Hematopoietic multipotent progenitor cell (in vitro differentiated cells): ENCODE data around the gene MB. TPM values are rescaled to one million over a fixed set of nuclear protein-coding genes. Genes with fewer than 3 reads are reported as not detected.
A peak's percentile ranks its signal among the peaks of the same experiment; 100 is the strongest.
"Not testable (repeated sequence)": the region's sequence is repeated elsewhere in the genome, so short reads cannot be mapped to it uniquely, and the experiment has no call there.

Experiments
- DNase-seq, 3 donors: peaks; one replicate each; pipeline ENCODE4 v3.0.0-alpha.2; 2011 to 2015; ENCODE audit warnings: low read depth in 2 of 3, low spot score in 2 of 3
- total RNA-seq: library from RNA; depleted of rRNA; stranded (reverse); fragments of >200 nt; gene quantifications from one replicate; pipeline ENCODE4 v1.2.3, GENCODE V29; 2012

The MB gene
- total RNA-seq, 1 donor: not detected

DNA sequence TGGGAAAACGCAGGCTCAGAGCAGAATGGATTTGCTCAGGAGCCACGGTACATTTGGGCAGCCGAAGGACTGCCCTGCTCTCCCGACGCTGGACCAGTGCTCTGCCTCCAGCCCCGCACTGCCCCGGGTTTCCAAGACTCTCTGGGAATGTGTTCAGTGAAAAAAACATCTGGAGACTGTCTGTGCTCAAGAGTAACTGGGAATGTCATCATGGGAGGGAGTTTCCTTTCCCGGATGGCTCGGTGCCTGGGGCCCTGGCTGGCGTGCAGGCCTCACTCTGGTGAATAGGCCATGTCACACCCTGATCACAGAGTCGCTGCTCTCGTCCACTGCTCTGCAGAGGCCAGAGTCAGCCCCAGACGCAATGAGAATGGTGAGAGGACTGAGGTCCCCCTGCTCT is 21.3 kb upstream of the MB start:
- DNase-seq: no peak

DNA sequence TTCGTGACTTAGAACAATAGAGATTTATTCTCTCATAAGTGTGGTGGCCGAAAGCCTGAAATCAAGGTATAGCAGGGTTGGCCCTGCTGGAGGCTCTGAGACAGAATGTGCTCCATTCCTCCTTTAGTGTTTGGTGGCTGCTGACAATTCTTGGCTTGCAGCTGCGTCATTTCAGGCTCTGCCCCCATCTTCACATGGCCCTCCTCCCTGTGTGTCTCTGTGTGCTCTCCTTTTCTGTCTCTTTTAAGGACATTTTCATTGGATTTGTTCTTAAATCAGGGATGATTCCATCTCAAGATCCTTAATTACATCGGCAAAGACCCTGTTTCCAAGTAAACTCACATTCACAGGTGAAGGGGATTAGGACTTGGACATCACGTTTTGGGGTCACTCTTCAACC is 20.9 kb upstream of the MB start:
- no peak for DNase-seq

DNA sequence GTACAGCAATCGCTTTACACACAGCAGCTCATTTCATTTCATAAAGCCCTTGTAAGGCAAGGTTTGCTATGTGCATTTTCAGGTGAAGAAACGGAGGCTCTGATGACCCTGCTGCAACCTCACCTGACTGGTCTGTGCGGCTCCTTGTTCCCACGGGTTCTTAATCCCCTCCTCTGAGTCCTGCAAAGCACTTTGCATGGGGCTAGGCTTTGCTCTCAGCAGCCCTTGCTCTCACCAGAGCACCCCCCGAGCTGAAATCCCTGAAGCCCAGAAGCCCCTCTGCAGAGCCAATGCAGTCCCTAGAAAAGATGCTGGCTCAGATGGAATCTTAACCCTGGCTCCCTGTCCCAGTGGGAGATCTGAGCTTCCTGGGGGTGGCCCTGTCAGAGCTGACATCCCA is 20.1 kb upstream of the MB start:
- no peak for DNase-seq

DNA sequence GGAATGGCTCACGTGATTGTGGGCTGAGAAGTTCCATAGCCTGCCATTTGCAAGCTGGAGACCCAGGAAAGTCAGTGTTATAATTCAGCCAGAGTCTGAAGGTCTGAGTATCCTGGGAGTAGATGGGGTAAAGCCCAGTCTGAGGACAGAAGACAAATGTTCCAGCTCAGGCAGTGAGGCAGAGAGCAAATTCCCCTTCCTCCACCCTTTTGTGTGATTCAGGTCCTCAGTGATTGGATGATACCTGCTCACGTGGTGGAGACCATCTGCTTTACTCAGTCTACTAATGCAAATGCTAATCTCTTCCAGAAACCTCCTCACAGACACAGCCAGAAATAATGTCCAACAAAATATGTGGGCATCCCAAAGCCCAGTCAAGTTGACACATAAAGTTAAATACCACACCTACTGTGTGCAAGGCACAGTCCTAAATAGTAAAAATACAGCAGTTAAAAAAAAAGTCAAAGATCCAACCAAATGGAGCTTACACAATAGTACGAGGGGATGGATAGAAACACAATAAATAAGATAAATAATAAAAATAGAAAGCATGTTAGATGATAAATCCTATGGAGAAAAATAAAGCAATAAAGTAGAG is 17.9 kb upstream of the MB start:
- no peak for DNase-seq

DNA sequence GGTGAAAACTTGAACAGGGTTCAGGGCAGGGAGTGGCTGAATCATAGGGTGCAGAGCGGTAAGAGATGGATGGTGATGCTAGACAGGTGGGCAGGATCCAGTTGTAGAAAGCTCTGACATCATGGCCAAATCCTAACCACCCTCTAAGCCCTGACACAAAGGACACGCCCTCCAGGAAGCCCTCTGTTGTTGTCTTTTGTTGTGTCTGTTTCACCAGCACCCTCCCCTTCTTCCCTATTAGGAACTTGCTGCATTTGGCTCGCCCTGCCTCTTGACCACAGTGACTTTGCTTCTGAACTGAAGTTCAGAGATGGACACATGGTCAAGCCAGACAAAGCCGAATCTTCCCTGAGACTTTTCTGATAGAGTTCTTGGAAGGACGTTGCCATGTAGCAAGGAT is 16.9 kb upstream of the MB start:
- no peak for DNase-seq

DNA sequence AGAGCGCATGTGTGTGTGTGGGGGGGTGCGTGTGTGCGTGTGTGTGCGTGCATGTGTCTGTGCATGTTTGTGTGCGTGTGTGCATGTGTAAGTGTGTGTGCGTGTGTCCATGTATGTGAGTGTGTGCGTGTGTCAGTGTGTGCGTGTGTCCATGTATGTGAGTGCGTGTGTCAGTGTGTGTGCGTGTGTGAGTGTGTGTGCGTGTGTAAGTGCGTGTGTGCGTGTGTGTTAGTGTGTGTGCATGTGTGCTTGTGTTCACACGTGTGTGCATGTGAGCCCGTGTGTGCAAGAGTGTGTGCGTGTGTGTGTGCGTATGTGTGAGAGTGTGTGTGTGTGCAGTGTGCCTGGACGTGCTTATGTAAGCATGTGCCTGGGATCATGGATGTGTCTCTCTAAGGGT is 16.4 kb upstream of the MB start:
- no peak for DNase-seq

DNA sequence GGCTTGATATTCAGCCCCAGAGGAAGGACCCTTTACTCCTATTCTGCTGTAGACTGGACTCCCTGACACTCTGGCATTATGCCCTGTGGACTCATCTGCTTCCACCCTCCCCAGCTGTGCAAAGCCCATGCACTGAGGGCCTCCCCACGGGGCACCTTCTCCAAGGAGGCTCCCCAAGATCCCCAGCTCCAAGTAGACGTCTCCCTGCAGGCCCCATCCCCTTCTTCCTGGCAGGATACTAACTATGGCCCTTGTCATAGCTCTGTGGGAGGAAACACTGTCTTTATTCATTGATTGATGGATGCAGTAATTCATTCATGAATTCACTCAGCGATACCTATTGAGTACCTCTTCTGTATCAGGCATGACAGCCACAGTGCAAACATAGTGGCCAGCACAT is 15.8 kb upstream of the MB start:
- no peak for DNase-seq

DNA sequence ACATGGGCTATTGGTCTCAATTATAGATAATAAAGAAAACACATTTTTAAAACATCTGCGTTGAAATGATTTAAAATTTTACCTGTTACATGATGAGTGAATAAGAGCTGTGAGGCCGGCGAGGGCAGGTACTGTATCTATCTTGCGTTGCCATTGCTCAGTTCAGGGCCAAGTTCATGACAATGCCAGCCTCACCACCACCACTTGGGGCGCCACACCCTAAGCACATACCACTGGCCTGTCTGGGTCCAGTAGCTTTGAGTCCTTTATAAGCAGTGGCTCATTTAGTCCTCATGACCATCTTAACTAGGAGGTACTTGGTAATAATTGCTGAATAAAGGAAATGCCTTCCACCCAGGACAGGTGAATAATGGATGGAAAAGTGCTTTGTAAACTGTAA is 14.5 kb upstream of the MB start:
- peak in 2 of 3 donors; percentile 59 to 68 for DNase-seq

DNA sequence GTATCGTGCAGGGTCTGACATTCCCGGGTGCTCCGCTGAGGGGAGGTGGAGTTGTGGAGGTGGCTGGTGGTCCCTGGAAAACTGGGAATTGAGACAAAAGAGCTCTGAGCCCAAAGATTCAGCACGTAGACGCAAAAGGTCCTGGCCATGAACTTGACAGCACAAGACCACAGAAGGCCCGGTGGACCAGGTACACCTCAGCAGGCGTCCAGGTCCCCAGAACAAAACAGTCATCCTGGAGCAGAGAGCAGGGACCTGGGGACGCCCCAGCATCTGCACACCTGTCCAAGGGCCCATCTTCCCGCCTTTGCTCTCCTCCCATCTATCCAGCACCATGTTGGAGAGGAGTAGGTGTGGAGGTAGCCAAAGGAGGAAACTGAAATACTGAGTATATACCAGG is 13.8 kb upstream of the MB start:
- DNase-seq: no peak

DNA sequence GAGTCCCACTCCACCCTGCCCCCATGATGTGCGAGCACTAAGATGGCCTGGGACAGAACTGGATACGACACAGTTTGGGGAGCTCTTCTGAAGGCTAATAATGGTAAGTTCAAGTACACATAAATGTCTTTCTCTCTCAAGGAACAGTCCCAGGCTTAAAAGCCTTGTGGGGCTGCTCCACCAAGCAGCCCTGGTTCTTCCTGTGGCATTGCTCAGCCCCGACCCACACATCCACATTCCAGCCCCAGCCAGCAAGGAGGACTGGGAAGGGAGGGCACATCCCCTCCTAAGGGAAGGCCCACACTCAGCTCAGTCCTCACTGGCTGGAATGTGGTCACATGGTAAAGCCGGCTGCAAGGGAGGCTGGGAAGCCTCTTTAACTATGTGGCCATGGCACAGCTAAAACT is 13.3 kb upstream of the MB start:
- DNase-seq: no peak

DNA sequence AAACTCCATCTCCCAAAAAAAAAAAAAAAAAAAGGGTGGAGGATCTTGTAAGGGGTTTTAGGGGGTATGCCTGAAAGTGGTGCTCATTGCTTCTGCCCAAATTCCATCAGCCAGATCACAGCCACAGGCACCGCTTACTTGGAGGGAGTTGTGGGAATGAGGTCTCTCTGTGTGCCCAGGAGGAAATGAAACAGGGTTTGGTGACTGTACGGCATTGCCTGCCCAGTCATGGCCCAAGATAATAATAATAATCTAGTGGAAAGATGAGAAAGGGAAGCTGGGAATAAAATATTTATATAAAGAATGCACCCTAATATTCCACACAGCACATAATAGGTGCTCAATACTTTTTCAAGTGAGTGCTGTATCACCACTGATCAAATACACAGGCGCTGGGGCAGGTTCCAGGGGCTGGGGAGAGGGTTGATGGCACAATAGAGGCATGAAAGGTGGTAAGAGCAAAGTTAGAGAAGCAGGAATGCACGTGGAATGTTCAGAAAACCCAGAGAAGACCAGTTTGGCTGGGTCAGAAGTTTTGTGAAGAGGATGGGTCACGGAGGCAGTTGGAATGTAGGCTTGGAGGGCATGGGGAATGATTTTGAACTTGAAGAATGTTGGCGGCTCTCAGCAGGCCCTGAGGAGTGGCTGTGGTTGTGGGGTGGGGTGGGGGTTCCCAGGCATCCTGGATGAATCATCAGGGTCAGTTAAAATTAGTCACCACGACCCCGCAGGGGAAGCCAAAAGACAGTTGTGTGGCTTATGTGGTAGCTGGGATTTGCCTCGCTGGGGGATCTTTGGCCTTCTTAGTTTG is 12.5 kb upstream of the MB start:
- DNase-seq: peak in 2 of 3 donors; percentile 86 to 88

DNA sequence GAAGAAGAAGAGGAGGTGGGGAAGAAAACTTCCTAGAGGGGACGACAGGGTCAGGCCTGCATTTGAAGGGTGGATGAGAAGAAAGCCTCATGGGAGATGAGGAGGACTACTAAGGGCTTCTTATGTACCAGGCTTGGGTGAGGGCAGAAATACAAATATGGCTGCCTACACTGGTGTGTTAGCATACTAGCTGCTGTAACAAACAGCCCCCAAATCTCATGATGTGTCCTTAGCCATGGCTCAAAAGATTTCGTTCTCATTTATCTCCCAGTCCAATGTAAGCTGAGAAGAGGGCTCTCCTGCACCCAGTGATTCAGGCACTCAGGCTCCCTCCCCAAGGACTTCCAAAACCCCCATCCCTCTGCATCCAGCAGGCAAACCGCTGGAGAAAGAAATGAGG is 11.6 kb upstream of the MB start:
- no peak for DNase-seq

DNA sequence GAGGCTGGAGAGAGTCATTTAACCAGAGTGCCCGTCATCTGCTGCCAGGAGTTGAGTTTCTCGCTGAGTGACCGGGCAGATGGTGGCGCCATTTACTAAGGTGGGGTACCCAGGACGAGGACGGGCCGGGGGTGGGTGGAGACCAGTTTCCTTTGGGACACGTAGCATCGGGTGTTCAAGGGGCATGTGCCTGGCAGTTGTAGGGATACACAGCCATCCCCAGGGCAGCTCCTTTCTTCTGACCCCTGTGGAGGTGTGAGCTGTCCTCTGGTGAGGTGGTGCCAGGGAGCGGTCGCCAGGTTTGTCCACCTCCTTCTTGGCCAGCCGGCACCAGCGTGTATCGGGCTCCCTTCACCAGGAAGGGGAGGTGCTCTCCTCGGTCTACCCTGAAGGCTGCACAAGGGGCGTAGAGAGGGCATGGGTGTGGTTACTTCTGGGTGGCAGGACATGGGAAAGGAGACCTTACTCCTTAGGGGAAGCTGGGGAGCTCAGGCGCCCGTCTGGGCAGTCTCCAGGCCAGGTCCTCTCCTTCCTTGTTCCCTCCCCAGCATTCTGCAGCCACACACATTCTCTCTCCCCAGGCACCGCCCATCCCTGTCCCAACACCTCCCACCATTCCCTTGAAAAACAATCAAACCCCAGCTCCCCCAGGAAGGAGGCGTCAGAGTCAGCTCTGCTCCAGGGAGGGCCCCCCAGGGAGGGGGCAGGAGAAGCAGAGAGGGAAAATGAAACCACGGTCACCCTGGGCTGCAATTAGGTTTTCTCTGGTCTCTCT is 10.3 kb upstream of the MB start:
- peak; percentile 24 to 68 (median 67) for DNase-seq

DNA sequence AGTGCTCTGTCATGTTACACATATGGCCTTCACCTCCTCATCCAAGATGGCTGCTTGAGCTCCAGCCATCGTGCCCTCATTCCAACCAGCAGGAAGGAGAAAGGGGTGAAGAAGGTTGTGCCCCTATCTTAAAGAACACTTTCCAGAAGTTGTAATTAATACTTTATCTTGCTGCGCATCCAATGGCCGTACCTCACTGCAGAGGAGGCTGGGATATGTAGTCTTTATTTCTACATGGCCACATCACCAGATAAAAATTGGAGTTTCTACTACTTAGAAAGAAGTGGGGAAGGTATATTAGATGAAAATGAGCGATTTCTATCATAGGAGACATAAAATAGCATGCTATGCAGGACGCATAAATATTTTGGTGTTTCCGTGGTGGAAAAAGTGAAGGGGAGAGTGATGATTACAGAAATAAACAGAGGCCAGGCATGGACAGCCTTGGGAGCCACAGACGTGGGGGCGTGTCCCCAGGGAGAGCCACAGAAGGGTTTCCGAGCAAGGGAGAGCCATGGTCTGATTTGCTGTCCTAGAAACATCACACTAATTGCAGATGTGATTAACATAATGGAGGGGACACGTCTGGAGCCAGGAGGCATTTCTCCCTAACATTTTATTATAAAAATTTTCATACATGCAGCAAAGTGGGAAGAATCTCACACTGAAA is 8.8 kb upstream of the MB start:
- DNase-seq: no peak

DNA sequence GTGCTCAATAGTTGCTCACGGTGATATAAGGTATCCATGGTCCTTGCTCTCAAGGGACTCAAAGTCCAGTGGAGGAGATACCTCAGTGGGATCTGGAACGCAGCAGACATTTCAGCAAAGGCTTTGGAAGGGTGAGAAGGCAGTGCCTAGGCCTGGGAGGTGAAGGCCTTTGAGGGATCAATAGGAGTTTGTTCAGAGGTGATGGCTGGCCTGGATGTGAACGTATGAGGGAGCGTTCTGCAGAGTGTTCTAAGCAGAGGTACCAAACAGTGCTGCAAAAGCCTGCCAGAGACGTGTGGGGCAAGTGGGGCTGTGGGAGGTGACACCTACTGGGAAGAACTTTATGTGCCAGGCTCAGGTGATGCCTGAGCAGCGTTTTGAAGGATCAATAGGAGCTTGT is 7.4 kb upstream of the MB start:
- DNase-seq: no peak

DNA sequence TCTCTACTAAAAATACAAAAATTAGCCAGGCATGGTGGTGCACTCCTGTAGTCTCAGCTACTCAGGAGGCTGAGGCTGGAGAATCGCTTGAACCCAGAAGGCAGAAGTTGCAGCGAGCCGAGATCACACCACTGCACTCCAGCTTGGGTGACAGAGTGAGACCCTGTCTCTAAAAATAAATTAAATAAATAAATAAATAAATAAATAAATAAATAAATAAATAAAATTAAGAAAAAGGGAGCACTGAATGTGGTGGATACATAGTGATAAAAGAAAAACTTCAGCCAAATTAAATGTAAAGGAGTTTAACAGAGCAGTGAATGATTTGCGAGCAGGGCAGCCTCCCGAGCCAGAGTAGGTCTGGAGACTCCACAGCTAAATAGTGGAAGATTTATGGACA is 6.8 kb upstream of the MB start:
- DNase-seq: not testable (repeated sequence)

DNA sequence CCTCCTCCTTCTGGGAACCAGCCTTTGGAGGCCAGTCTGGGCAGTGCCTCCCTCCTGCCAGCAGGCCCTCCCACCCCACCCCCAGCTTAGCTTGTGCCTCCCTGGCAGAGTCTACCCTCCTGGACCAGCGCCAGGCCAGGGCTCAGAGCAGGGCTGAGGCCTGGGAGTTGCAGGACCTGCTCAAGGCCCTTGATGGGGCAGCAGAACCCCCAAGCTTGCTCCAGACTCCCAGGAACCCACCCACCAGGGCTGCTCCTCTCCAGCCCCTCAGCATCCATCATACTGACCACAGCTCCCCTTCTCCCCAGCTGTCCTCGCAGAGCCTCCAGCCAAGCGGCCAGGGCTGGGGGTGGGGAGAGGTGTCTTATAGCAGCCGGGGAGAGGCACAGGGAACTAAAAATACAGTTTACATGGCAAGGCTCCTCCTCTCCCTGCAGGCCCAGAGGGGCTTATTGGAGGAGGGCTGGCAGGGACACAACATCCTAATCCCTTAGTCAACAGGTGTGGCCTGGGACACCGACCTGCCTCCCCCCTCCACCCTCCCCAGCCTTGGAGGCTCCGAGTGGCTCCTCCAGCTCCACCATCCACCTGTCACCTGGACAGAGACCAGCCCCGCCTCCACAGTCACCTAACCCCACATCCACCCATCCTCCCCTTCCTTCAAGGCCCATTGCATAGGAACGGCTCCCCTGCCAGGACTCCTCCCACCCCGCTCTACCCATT is 5.2 kb upstream of the MB start:
- DNase-seq: no peak

DNA sequence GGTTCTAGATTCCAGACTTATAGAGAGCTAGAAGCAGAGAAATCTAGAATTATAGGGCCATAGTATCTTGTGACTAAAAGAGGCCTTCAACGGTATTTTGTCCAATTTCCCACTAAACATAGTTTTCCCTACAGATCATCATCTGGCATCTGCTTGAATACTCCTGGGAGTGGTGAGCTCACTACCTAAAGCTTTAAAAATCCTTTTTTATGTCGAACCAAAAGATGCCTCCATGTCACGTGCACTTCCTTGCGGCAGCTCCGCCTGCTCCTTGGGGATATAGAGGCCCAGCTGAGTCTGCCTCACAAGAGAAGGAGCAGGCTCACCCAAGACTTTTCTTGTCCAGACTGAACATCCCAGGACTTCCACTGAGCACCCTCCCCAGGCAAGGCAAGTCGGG is 4.3 kb upstream of the MB start:
- DNase-seq: no peak

DNA sequence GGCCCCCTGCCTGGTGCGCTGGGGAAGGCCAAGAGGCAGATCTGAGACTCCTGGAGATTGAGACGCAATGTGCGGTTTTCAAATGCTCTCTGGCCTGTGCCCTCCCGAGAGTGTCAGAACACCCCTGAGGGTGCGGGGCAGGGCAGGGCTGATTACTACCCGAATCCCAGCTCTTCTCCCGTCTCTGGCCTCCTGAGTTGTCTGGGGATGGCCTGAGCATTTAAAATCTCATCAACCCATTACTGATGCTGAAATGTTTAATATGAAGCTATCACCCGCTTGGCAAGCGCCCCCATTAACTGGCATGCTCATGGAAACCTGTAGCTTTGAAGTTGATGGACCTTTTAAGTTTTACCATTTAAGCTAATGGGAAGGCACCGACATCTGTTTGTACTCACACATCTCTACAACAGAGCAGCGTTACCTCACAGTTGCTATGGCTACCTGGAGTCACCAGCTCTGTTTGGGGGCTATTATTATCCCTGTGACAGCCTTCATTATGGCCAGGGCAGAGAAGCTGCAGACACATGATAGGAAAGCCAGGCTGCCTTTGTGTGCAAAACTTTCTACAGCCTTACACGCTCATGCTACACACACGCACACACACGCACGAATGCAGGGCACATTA is 3.6 kb upstream of the MB start:
- DNase-seq: peak in 1 of 3 donors; percentile 37
